PC-9 (cell line): ENCODE measurements around the gene RABL6.

Experiments
- CTCF ChIP-seq: fragments of 200-600 bp; sonication (generic); conservative IDR thresholded peaks from 2 replicates; pipeline ENCODE4 v1.6.1; 2017; ENCODE audit warnings: mixed run types, antibody characterized with exemption, mild to moderate bottlenecking, moderate library complexity
- EZH2 ChIP-seq: fragments of 200-600 bp; sonication (generic); IDR thresholded peaks from 2 replicates; pipeline ENCODE4 v1.8.0; 2017; ENCODE audit warnings: antibody characterized with exemption, low read depth

DNA sequence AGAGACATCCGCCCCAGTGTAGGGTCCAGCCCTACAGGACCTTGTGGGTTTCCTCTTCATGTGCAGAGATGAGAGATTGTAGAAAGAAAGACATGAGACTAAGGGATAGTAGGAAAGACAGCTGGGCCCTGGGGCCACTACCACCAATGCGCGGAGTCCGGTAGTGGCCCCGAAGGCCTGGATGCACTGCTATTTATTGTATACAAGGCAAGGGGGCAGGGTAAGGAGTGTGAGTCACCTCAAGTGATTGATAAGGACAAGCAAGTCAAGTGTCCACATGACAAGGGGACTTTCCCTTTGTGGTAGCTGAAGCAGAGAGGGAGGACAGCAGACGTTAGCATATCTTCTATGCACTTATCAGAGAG lies 22.8 kb upstream of the RABL6 start:
- TF ChIP-seq EZH2 (no peak), CTCF (no peak)
